PC-3 (cell line): ENCODE measurements around the gene PATL2.

Experiments
- CTCF ChIP-seq: fragments of 300-600 bp; sonication (generic); conservative IDR thresholded peaks from 2 replicates; pipeline ENCODE4 v1.5.1; 2017; ENCODE audit warnings: antibody characterized with exemption, low read depth, mild to moderate bottlenecking, low read length
- EZH2phosphoT487 ChIP-seq: fragments of 300-600 bp; sonication (generic); IDR thresholded peaks from 2 replicates; pipeline ENCODE4 v1.6.1; 2018; ENCODE audit warnings: mild to moderate bottlenecking, antibody characterized with exemption, low read length, borderline replicate concordance

- TF ChIP-seq EZH2phosphoT487 (no peak), CTCF (no peak)
Observed at GRCh38 chr15:44706401-44706800, 4.7 kb downstream of the PATL2 start.
